ENCODE results near the gene FGD2.

Gene FGD2

DNA sequence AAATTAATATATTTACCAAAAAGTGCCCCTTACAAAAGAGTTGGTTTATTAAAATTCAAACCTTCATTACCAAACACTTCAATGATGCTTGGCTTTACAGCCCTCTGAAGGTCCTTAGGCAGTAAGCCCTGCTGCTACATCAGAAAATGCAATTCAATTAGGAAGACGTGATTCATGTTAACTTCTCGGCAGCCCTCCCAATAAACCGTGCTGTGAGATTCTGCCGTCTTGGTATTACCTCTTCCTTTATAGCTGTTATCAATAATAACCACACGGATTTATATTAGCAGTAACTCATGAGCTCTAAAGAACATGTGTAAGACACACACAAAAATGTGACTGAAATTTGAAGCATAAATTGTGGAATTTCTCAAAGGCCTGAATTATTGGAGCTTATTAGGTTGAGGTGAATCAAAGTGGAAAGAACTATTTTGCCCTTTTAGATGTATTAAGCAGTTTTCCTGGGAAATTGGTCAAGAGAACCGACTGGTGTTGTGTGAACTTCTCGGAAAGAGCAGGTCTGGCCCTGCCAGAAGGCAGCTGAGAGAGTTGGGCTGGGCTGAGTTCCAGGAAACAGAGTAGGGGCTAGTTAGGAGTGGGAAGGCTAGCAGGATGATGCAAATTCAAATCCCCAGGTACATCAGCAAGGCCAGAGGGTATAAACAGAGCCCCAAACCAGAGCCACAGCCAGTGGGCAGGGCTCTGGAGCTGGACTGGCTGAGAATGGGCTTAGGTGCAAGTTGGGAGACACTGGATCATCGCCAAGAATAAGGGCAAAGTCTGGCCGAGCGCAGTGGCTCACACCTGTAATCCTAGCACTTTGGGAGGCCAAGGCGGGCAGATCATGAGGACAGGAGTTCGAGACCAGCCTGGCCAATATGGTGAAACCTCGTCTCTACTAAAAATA, 33.1 kb downstream of the FGD2 start:
- TF ChIP-seq ZFP3 (CRISPR knock-in tag; IDR thresholded peaks at IDR 0.05) (no peak), ZNF565 (CRISPR knock-in tag; conservative IDR thresholded peaks at IDR 0.05; ENCODE audit: low read depth) (no peak), CSDC2 (CRISPR knock-in tag; IDR thresholded peaks at IDR 0.05) (peak; percentile 31; the same call in 1 of the 2 replicates), OSR1 (CRISPR knock-in tag; IDR thresholded peaks at IDR 0.05) (no peak), ZC3H10 (CRISPR knock-in tag; IDR thresholded peaks at IDR 0.05) (no peak), ISL1 (CRISPR knock-in tag; IDR thresholded peaks at IDR 0.05) (peak; percentile 37; the same call in 1 of the 2 replicates), ZFP30 (CRISPR knock-in tag; IDR thresholded peaks at IDR 0.05) (no peak)
- ATAC-seq: peak; percentile 74

DNA sequence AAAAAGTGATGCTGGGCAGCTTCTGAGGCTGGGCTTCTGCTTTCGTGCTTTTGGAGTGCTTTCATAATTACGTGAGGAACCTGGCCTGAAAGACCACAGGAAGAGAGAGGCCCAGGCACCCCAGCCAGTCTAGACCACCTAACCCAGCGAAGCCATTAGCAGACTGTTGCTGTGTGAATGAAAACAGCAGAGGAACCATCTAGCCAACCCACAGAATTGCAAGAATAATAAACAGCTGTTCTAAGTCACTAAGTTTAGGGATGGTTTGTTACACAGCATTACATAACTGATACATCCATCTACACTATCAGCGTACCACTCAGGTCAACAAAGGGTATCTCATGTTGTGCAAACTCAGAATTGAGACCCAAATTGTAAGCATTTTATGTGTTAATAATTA, 34.5 kb downstream of the FGD2 start:
- no peak for ATAC-seq
- TF ChIP-seq, protein P1, sequence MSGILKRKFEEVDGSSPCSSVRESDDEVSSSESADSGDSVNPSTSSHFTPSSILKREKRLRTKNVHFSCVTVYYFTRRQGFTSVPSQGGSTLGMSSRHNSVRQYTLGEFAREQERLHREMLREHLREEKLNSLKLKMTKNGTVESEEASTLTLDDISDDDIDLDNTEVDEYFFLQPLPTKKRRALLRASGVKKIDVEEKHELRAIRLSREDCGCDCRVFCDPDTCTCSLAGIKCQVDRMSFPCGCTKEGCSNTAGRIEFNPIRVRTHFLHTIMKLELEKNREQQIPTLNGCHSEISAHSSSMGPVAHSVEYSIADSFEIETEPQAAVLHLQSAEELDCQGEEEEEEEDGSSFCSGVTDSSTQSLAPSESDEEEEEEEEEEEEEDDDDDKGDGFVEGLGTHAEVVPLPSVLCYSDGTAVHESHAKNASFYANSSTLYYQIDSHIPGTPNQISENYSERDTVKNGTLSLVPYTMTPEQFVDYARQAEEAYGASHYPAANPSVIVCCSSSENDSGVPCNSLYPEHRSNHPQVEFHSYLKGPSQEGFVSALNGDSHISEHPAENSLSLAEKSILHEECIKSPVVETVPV (CRISPR knock-in tag; IDR thresholded peaks at IDR 0.05): no peak
- TF ChIP-seq BACH2 (CRISPR knock-in tag; IDR thresholded peaks at IDR 0.05; ENCODE audit: borderline replicate concordance) (no peak), ARNTL (CRISPR knock-in tag; IDR thresholded peaks at IDR 0.05; ENCODE audit: borderline replicate concordance, low read depth) (no peak), CSDC2 (CRISPR knock-in tag; IDR thresholded peaks at IDR 0.05) (no peak), SNAI2 (CRISPR knock-in tag; IDR thresholded peaks at IDR 0.05) (no peak), OSR1 (CRISPR knock-in tag; IDR thresholded peaks at IDR 0.05) (no peak), ZNF70 (CRISPR knock-in tag; IDR thresholded peaks at IDR 0.05) (no peak), GLIS3 (CRISPR knock-in tag; IDR thresholded peaks at IDR 0.05) (no peak), PPARA (CRISPR knock-in tag; IDR thresholded peaks at IDR 0.05; ENCODE audit: borderline replicate concordance) (no peak), PATZ1 (CRISPR knock-in tag; IDR thresholded peaks at IDR 0.05; ENCODE audit: borderline replicate concordance) (no peak), ZFP30 (CRISPR knock-in tag; IDR thresholded peaks at IDR 0.05) (no peak), CREB5 (CRISPR knock-in tag; IDR thresholded peaks at IDR 0.05; ENCODE audit: low read depth) (no peak), ZC3H10 (CRISPR knock-in tag; IDR thresholded peaks at IDR 0.05) (no peak), ZFP3 (CRISPR knock-in tag; IDR thresholded peaks at IDR 0.05) (no peak), ZNF8 (CRISPR knock-in tag; IDR thresholded peaks at IDR 0.05) (no peak), TCF4 (CRISPR knock-in tag; IDR thresholded peaks at IDR 0.05; ENCODE audit: borderline replicate concordance) (no peak)
- TF ChIP-seq, protein P2, sequence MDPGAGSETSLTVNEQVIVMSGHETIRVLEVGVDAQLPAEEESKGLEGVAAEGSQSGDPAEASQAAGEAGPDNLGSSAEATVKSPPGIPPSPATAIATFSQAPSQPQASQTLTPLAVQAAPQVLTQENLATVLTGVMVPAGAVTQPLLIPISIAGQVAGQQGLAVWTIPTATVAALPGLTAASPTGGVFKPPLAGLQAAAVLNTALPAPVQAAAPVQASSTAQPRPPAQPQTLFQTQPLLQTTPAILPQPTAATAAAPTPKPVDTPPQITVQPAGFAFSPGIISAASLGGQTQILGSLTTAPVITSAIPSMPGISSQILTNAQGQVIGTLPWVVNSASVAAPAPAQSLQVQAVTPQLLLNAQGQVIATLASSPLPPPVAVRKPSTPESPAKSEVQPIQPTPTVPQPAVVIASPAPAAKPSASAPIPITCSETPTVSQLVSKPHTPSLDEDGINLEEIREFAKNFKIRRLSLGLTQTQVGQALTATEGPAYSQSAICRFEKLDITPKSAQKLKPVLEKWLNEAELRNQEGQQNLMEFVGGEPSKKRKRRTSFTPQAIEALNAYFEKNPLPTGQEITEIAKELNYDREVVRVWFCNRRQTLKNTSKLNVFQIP (CRISPR knock-in tag; IDR thresholded peaks at IDR 0.05; ENCODE audit: borderline replicate concordance, low read depth): no peak
- TF ChIP-seq, protein P3, sequence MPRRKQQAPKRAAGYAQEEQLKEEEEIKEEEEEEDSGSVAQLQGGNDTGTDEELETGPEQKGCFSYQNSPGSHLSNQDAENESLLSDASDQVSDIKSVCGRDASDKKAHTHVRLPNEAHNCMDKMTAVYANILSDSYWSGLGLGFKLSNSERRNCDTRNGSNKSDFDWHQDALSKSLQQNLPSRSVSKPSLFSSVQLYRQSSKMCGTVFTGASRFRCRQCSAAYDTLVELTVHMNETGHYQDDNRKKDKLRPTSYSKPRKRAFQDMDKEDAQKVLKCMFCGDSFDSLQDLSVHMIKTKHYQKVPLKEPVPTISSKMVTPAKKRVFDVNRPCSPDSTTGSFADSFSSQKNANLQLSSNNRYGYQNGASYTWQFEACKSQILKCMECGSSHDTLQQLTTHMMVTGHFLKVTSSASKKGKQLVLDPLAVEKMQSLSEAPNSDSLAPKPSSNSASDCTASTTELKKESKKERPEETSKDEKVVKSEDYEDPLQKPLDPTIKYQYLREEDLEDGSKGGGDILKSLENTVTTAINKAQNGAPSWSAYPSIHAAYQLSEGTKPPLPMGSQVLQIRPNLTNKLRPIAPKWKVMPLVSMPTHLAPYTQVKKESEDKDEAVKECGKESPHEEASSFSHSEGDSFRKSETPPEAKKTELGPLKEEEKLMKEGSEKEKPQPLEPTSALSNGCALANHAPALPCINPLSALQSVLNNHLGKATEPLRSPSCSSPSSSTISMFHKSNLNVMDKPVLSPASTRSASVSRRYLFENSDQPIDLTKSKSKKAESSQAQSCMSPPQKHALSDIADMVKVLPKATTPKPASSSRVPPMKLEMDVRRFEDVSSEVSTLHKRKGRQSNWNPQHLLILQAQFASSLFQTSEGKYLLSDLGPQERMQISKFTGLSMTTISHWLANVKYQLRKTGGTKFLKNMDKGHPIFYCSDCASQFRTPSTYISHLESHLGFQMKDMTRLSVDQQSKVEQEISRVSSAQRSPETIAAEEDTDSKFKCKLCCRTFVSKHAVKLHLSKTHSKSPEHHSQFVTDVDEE (CRISPR knock-in tag; IDR thresholded peaks at IDR 0.05): no peak

DNA sequence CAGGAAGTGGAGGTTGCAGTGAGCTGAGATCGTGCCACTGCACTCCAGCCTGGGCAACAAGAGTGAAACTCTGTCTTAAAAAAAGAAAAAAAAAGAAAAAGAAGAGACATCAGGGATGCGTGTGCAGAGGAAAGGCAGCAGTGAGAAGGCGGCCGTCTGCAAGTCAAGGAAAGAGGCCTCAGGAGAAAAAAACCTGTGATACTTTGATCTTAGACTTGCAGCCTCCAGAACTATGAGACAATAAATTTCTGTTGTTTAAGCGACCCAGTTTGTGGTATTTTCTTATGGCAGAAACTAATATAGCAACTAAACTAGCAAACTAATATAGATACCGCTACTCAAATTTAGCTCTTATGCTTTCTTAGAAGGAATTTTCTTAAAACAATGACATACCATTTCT, 36.1 kb downstream of the FGD2 start:
- TF ChIP-seq ZNF70 (CRISPR knock-in tag; IDR thresholded peaks at IDR 0.05) (no peak), ARNTL (CRISPR knock-in tag; IDR thresholded peaks at IDR 0.05; ENCODE audit: borderline replicate concordance, low read depth) (no peak), ZNF565 (CRISPR knock-in tag; conservative IDR thresholded peaks at IDR 0.05; ENCODE audit: low read depth) (no peak)
- ATAC-seq: no peak
